Right cardiac atrium (tissue), 5 donors: ENCODE data around the gene KRT14. TPM values are rescaled to one million over a fixed set of nuclear protein-coding genes. Genes with fewer than 3 reads are reported as not detected.

Source experiments
- ATAC-seq, 2 donors: fragments of 200-7000 bp; cut with Tn5 transposase; one replicate each; pipeline versions ENCODE4 v1.8.0 to v1.9.1; 2020; ENCODE audit warnings: moderate library complexity in 2 of 2, mild to moderate bottlenecking in 1 of 2
- DNase-seq, 3 donors: peaks; one replicate each; pipeline ENCODE4 v3.0.0-alpha.2; 2020
- H3K27ac ChIP-seq: one replicate; pipeline ENCODE4 v1.5.1; 2013; ENCODE audit warnings: mild to moderate bottlenecking, low read length, control low read depth, moderate library complexity
- H3K27me3 ChIP-seq: one replicate; pipeline ENCODE4 v1.6.1; 2013; ENCODE audit not compliant: control insufficient read depth, insufficient read depth
- H3K4me1 ChIP-seq: one replicate; pipeline ENCODE4 v1.6.1; 2013; ENCODE audit warnings: low read length; ENCODE audit not compliant: control insufficient read depth, insufficient read depth
- H3K4me3 ChIP-seq: one replicate; pipeline ENCODE4 v1.5.1; 2013; ENCODE audit warnings: low read length, control low read depth
- H3K9me3 ChIP-seq: one replicate; pipeline ENCODE4 v1.6.1; 2013; ENCODE audit warnings: low read length; ENCODE audit not compliant: control insufficient read depth
- WGBS: extraction: QIAGEN DNeasy Blood & Tissue Kit; methylation state at CpG from one replicate; pipeline ENCODE4 v1.1.7; 2013; 5-methylcytosine and 5-hydroxymethylcytosine counted together
- intact Hi-C, 4 donors: fragments of 100-400 bp; cut with DNase I; formaldehyde crosslinking; loops; one replicate each; pipeline versions ENCODE4 v1.11.0 to v1.14.0; 2022 to 2023
- long read RNA-seq, 4 donors: library from polyadenylated mRNA; unstranded; transcript quantifications; one replicate each; pipeline ENCODE4 v2.0.0, GENCODE V29; 2020 to 2021
- polyA plus RNA-seq: library from polyadenylated mRNA; stranded (reverse); fragments of 200-250 nt; gene quantifications from one replicate; pipeline ENCODE4 v1.2.3, GENCODE V29; 2013
- total RNA-seq, 4 donors: library from RNA; stranded (reverse); fragmentation: NEBNext Ultra II Directional; extraction: Animal tissue kit (Norgen Biotek cat#: 25700); gene quantifications; one replicate each; pipeline ENCODE4 v1.2.1, GENCODE V29; 2021
- donor health status: healthy with polysubstance abuse.
- donor health status: DM: no; HTN: yes; CAD: no.
- donor health status: DM: no; HTN: no; CAD: no.
- donor health status: DM: no; HTN: yes; CAD: no; lungs with severe emphysema.
- donor health status: DM: yes; HTN: yes; CAD: no.

Gene KRT14
- total RNA-seq, result not detected
- polyA plus RNA-seq, result 0.11 TPM
- long read RNA-seq, donor 1, result 0 reads
- long read RNA-seq, donor 2, result 0 reads
- long read RNA-seq, donor 3, result 0 reads
- long read RNA-seq, donor 4, result 0 reads

- H3K27ac ChIP-seq, result no peak within 1 kb of the TSS
- intact Hi-C loops, result no loop called here
- H3K9me3 ChIP-seq, result no peaks in the 10 kb centered on the region
- no peak within 1 kb of the TSS for H3K4me3 ChIP-seq
- ATAC-seq, result no peak
- no peaks in the 10 kb centered on the region for H3K4me1 ChIP-seq
- 85% methylated on average over 15 of the region's 15 CpGs for WGBS
- DNase-seq, result no peak
- no peaks in the 10 kb centered on the region for H3K27me3 ChIP-seq
Measured at GRCh38 chr17:41586863-41587495, at the start of gene KRT14. TSS of gene KRT14 (minus strand) at chr17:41586895. CDS start at chr17:41586834, 61 bp downstream.

GRCh38 chr17:41635121-41636097, 48.7 kb upstream of the KRT14 start:
- WGBS, result 33% methylated on average over 28 of the region's 28 CpGs
- H3K27ac ChIP-seq, result no peak overlapping the region
- peak; percentile 48 to 55 for ATAC-seq

GRCh38 chr17:41634639-41635038, 47.9 kb upstream of the KRT14 start:
- Histone ChIP-seq H3K9me3 (no peaks in the 10 kb centered on the region), H3K4me3 (no peak overlapping the region), H3K4me1 (peaks cover 7% of the 10 kb centered on the region), H3K27ac (no peak overlapping the region), H3K27me3 (no peaks in the 10 kb centered on the region)
- DNase-seq (peak in 1 of 3 donors; percentile 25), ATAC-seq (peak in 1 of 2 donors; percentile 11)
- intact Hi-C loops, result no loop called here
- 46% methylated on average over 7 of the region's 7 CpGs for WGBS

More at GRCh38 chr17:41635121-41636097, 48.7 kb upstream of the KRT14 start:
- Histone ChIP-seq H3K27me3 (no peaks in the 10 kb centered on the region), H3K4me3 (no peak overlapping the region), H3K4me1 (peaks cover 7% of the 10 kb centered on the region), H3K9me3 (no peaks in the 10 kb centered on the region)
- intact Hi-C loops, result no loop called here
- peak; percentile 44 to 78 (median 78) for DNase-seq

GRCh38 chr17:41633556-41634199, 47.0 kb upstream of the KRT14 start:
- WGBS, result 89% methylated on average over 14 of the region's 14 CpGs
- no peak overlapping the region for H3K4me3 ChIP-seq
- ATAC-seq, result no peak
- no peaks in the 10 kb centered on the region for H3K27me3 ChIP-seq
- intact Hi-C loops, result no loop called here
- peak in 1 of 3 donors; percentile 29 for DNase-seq
- H3K9me3 ChIP-seq, result no peaks in the 10 kb centered on the region
- H3K4me1 ChIP-seq, result peaks cover 7% of the 10 kb centered on the region
- no peak overlapping the region for H3K27ac ChIP-seq

- intact Hi-C loops, result no loop called here
- 70% methylated on average over 5 of the region's 5 CpGs for whole genome bisulfite sequencing
- no peak overlapping the region for H3K4me3 ChIP-seq
- peak in 1 of 3 donors; percentile 16 for DNase-seq
- ATAC-seq, result no peak
- no peaks in the 10 kb centered on the region for H3K9me3 ChIP-seq
- peaks cover 7% of the 10 kb centered on the region for H3K4me1 ChIP-seq
- H3K27me3 ChIP-seq, result no peaks in the 10 kb centered on the region
- no peak overlapping the region for H3K27ac ChIP-seq
Measured at GRCh38 chr17:41632482-41633105, 45.9 kb upstream of the KRT14 start.

GRCh38 chr17:41631898-41632285, 45.2 kb upstream of the KRT14 start:
- no peak overlapping the region for H3K4me3 ChIP-seq
- DNase-seq (peak in 1 of 3 donors; percentile 33), ATAC-seq (no peak)
- 88% methylated on average over 15 of the region's 15 CpGs for WGBS
- H3K27me3 ChIP-seq, result no peaks in the 10 kb centered on the region
- peaks cover 7% of the 10 kb centered on the region for H3K4me1 ChIP-seq
- H3K9me3 ChIP-seq, result no peaks in the 10 kb centered on the region
- intact Hi-C loops, result no loop called here
- H3K27ac ChIP-seq, result no peak overlapping the region

GRCh38 chr17:41631025-41631897, 44.6 kb upstream of the KRT14 start:
- H3K27me3 ChIP-seq, result no peaks in the 10 kb centered on the region
- ATAC-seq (no peak), DNase-seq (peak in 1 of 3 donors; percentile 24)
- H3K27ac ChIP-seq, result no peak overlapping the region
- WGBS, result 89% methylated on average over 8 of the region's 8 CpGs
- intact Hi-C loops, result no loop called here
- H3K4me1 ChIP-seq, result peaks cover 7% of the 10 kb centered on the region
- no peaks in the 10 kb centered on the region for H3K9me3 ChIP-seq
- no peak overlapping the region for H3K4me3 ChIP-seq

GRCh38 chr17:41629826-41630670, 43.4 kb upstream of the KRT14 start:
- ATAC-seq (no peak), DNase-seq (peak in 1 of 3 donors; percentile 18)
- no peak overlapping the region for H3K27ac ChIP-seq
- no peak overlapping the region for H3K4me3 ChIP-seq
- 78% methylated on average over 13 of the region's 13 CpGs for WGBS
- H3K9me3 ChIP-seq, result no peaks in the 10 kb centered on the region
- intact Hi-C loops, result no loop called here
- peaks cover 1% of the 10 kb centered on the region for H3K4me1 ChIP-seq
- H3K27me3 ChIP-seq, result no peaks in the 10 kb centered on the region

GRCh38 chr17:41629316-41629715, 42.6 kb upstream of the KRT14 start:
- 80% methylated on average over 10 of the region's 10 CpGs for WGBS
- Histone ChIP-seq H3K4me1 (no peaks in the 10 kb centered on the region), H3K27ac (no peak overlapping the region), H3K27me3 (no peaks in the 10 kb centered on the region), H3K9me3 (no peaks in the 10 kb centered on the region), H3K4me3 (no peak overlapping the region)
- ATAC-seq (no peak), DNase-seq (no peak)
- intact Hi-C loops, result no loop called here
